CD4-positive, alpha-beta T cell treated with Interleukin-4 for 4 hours (primary cell): Measurements from ENCODE around the gene EOLA2.
"Not testable (repeated sequence)": the region's sequence is repeated elsewhere in the genome, so short reads cannot be mapped to it uniquely, and the experiment has no call there.

Experiments used
- DNase-seq: peaks from one replicate; pipeline ENCODE4 v3.0.0-alpha.2; 2020

Gene EOLA2

GRCh38 chrX:149938427-149938880, at the start of gene EOLA2:
Gene EOLA2, minus strand, starts transcription at chrX:149938491. Its CDS starts 4,617 bp downstream, at chrX:149933874.
- peak; percentile 96 for DNase-seq

GRCh38 chrX:149987613-149988012, 49.3 kb upstream of the EOLA2 start:
- no peak for DNase-seq

- DNase-seq, result no peak
Observed at GRCh38 chrX:149984411-149984810, 46.1 kb upstream of the EOLA2 start.

- DNase-seq, result no peak
Observed at GRCh38 chrX:149982310-149982709, 44.0 kb upstream of the EOLA2 start.

GRCh38 chrX:149979126-149979644, 40.9 kb upstream of the EOLA2 start:
- DNase-seq, result no peak

- peak; percentile 10 for DNase-seq
Observed at GRCh38 chrX:149962859-149963757, 24.8 kb upstream of the EOLA2 start.

GRCh38 chrX:149962010-149962409, 23.7 kb upstream of the EOLA2 start:
- DNase-seq, result no peak

GRCh38 chrX:149961572-149961971, 23.3 kb upstream of the EOLA2 start:
- no peak for DNase-seq

- no peak for DNase-seq
Observed at GRCh38 chrX:149950681-149951080, 12.4 kb upstream of the EOLA2 start.

GRCh38 chrX:149949743-149950436, 11.6 kb upstream of the EOLA2 start:
- no peak for DNase-seq

- DNase-seq, result no peak
Observed at GRCh38 chrX:149948016-149948415, 9.7 kb upstream of the EOLA2 start.

- not testable (repeated sequence) for DNase-seq
Observed at GRCh38 chrX:149946932-149947331, 8.6 kb upstream of the EOLA2 start.

GRCh38 chrX:149945820-149946219, 7.5 kb upstream of the EOLA2 start:
- not testable (repeated sequence) for DNase-seq

- DNase-seq, result not testable (repeated sequence)
Observed at GRCh38 chrX:149945087-149945670, 6.9 kb upstream of the EOLA2 start.

- not testable (repeated sequence) for DNase-seq
Observed at GRCh38 chrX:149940674-149941024, 2.4 kb upstream of the EOLA2 start.

- peak; percentile 95 for DNase-seq
Observed at GRCh38 chrX:149939905-149940673, 1.8 kb upstream of the EOLA2 start.

- DNase-seq, result no peak
Observed at GRCh38 chrX:149939655-149939904, 1.3 kb upstream of the EOLA2 start.

- DNase-seq, result peak; percentile 89
Observed at GRCh38 chrX:149938881-149939654, 777 bp upstream of the EOLA2 start.

- DNase-seq, result no peak
Observed at GRCh38 chrX:149937871-149938426, 342 bp downstream of the EOLA2 start.

- DNase-seq, result not testable (repeated sequence)
Observed at GRCh38 chrX:149937328-149937727, 963 bp downstream of the EOLA2 start.

- not testable (repeated sequence) for DNase-seq
Observed at GRCh38 chrX:149933547-149933946, 4.7 kb downstream of the EOLA2 start.

- DNase-seq, result not testable (repeated sequence)
Observed at GRCh38 chrX:149932970-149933369, 5.3 kb downstream of the EOLA2 start.
